Jurkat, Clone E6-1 (cell line): ENCODE measurements around the gene MS4A5.

Experiments used
- DNase-seq: peaks from one replicate; pipeline ENCODE4 v3.0.0-alpha.2; 2011; ENCODE audit warnings: low read depth, low spot score
- H3K4me3 ChIP-seq: 2 replicates; pipeline ENCODE4 v1.5.1; 2011; ENCODE audit warnings: mild to moderate bottlenecking, low read length, control low read depth, moderate library complexity

MS4A5 gene

GRCh38 chr11:60468829-60469228 is 39.5 kb downstream of the MS4A5 start:
- no peak for DNase-seq
- no peak overlapping the region for H3K4me3 ChIP-seq

GRCh38 chr11:60469723-60470122 is 40.4 kb downstream of the MS4A5 start:
- no peak for DNase-seq
- H3K4me3 ChIP-seq = no peak overlapping the region

GRCh38 chr11:60477035-60477445 is 47.7 kb downstream of the MS4A5 start:
- DNase-seq = no peak
- H3K4me3 ChIP-seq = no peak overlapping the region

GRCh38 chr11:60482361-60482760 is 53.0 kb downstream of the MS4A5 start:
- no peak overlapping the region for H3K4me3 ChIP-seq
- DNase-seq = no peak

GRCh38 chr11:60485987-60486386 is 56.6 kb downstream of the MS4A5 start:
- peak; percentile 81 for DNase-seq
- no peak overlapping the region for H3K4me3 ChIP-seq

GRCh38 chr11:60492488-60493009 is 63.2 kb downstream of the MS4A5 start, which contains the start of gene MS4A12:
Gene MS4A12, plus strand, starts transcription at chr11:60492778. Its CDS starts 4,541 bp downstream, at chr11:60497319.
- DNase-seq = no peak
- H3K4me3 ChIP-seq = no peak within 1 kb of the TSS

GRCh38 chr11:60493454-60493853 is 64.1 kb downstream of the MS4A5 start:
- no peak for DNase-seq

More at GRCh38 chr11:60493454-60493853, 64.1 kb downstream of the MS4A5 start:
- no peak overlapping the region for H3K4me3 ChIP-seq
